Stimulated activated CD8-positive, alpha-beta memory T cell treated with anti-CD3 and anti-CD28 coated beads, Interleukin-15, amount 100 ng/mL, for 48 hours (primary cell): ENCODE results near the gene PRKCE.

Source experiments
- DNase-seq, 2 donors: peaks; one replicate each; pipeline ENCODE4 v3.0.0-alpha.2; 2020; ENCODE audit warnings: low read depth in 2 of 2

The PRKCE gene

DNA sequence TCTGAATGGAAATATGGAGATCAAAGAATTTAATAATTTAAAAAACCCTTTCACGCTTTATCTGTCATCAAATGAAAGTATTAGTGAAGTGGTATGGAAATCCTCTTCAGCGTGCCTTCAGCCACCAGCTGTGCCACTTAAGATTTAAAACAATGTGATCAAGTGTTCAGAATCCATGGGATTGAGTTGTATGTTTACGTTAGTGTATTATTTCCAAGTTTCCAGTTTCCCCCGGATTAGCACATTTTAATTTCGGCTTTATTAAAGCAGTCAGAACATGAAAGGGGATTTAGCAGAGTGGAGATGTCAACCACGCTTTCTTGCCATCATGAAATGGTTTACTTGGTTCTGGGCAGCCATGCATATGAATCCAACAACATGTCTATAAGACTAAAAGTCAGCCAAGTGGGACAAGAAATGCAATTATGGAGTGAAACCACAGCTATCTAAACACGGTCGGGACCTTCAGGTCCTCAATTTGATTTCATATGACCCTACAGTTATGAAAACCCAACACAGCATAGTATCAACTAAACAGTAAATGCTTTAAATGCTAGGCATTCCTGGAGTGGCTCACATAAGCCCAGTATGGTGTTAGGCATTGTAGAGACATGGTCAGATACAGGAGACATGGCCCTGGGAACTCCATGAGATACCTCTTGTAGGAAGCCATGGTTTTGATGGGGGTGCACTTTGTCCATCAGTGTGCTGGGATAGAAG is 420.8 kb downstream of the PRKCE start:
- no peak for DNase-seq

DNA sequence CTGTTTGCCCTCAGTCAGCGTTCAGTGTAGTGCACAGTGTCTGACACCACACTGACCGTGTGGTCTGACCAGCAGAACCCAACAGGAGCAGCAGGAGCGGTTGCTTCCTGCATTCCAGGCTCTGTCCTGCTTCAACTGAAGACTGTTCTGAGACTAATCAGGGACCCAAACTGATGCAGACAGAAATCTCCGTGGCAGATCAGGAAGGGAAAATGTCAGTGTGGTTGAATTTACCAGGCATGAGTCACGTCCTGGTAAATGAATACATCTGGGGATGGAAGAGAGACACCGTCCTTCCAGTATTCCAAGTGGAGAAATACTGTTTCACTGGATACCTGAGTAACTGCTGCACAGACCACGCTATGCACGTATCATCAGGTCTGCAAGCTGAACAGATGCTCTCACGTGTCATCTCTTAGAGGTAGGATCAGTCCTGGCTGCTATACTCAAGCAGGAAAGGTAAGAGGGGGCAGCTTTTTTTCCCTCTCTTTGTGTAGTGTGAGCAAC is 422.1 kb downstream of the PRKCE start:
- no peak for DNase-seq

DNA sequence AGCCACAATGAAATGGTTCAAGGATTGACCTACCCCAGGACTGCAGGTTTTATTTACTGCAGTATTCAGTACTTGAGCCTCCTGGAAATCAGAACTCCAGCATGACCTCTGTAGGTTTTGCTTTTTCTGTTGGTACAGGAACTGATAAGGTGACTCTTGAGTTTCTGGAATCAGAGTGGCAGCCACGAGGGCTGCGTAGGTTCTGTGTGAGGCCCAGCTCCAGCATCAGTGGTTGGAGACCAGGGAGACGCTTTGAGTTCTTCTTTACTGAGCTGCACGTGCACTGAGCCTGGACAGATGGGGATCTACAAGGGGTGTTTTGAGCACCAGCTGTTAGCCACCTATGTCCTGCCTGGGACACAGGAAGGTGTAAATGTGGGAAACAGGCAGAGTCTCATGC is 423.0 kb downstream of the PRKCE start:
- DNase-seq: no peak

DNA sequence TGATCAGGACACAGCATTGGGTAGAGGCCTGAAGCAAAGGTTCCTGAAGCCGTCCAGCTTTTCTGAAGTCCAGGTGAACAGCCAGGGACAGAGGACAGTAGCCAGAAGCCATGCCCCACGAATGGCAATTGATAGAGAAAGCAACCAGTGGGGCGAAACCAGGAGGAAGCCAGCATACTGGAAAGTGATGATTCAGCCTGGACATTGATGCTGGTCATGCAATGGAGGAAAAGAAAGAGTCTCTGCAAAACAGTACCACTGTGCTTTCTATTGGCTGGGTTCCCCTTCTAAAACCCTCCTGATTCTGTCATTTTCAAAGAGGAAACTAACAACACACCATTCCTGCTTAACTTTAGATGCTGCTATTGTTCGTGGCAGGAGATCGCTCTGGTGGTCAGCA is 424.4 kb downstream of the PRKCE start:
- no peak for DNase-seq

DNA sequence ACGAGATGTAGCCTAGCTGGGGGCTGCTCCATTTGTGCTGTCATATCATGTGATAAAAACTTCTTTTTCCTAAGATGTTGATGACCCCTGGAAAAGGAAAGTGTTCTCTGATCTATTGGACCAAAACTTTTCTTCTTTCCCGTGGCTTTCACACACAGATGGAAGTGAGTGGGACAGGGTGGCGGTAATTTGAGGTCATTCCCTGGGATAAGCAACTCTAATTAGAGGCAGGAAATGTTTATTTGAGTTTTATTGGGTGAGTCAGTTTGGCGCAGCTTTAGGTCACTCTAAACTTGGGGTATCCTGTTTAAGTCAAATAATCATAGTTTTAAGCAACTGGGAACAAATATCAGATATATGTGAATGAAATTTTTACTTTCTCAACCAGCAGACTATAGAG is 424.8 kb downstream of the PRKCE start:
- DNase-seq: no peak

DNA sequence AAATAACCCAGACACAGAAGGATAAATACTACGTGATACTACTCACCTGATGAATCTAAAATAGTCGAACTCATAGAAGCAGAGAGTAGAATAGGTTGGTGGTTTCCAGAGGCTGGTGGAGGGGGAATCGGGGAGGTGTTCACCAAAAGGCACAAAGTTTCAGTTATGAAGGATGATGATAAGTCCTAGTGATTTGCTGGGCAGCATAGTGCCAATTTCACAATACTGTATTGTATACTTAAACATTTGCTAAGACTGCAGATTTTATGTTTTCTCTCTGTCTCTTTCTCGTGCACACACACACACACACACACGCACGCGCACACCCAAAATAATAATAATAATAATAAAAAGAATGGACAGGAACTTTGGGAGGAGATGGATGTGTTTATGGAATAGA is 425.4 kb downstream of the PRKCE start:
- DNase-seq: no peak

DNA sequence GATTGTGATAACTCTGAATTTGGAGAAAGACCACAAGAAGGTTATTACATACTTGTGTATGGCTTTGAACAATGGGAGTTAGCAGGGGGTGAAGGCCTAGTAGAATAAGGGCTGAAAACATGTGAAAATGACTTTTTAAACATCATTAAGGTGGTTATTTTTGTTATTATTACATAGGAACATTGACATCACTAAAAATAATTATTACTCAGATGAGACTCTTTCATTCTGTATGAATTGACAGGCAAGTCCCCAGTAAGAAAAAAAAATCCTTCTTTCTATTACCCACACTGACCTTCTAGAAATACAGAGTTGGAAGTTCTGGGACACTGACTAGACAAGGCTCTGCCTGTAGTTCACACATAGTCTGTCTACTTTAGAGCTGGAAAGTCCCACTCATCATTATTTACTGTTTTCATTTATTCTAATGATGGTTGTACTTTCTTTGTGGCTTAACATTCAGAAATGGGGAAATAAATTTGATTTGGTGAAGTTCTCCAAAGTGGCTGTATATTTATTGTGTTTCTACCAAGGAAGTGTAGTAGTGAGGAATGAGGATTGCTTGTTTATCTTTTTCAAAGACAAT is 426.1 kb downstream of the PRKCE start:
- no peak for DNase-seq

DNA sequence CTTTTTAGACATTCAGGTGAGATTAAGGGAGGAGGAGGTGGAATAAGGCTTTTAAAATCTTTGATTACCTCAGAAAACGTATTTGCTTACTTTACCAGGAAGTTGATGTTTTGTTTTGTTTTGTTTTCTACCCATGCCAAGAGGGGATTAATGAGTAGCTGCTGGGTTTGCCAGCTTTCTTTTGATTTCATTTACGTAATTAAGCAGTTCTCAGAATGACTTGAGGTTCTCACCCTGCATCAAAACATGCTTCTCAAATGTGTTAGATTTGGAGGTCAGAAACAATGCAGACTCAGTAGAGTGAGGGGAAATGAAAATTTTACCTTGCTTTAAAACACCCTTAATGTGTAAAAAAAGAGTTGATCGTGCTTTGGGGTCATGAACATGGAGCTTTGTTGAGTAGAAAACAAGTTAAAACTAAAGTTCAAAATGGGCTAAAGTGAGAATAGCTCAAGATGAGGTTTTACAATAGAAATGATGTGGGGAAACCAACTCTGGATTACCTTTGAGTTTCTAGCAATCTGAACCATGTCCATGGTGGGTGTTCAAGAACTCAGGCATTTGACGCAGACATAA is 428.6 kb downstream of the PRKCE start:
- no peak for DNase-seq

DNA sequence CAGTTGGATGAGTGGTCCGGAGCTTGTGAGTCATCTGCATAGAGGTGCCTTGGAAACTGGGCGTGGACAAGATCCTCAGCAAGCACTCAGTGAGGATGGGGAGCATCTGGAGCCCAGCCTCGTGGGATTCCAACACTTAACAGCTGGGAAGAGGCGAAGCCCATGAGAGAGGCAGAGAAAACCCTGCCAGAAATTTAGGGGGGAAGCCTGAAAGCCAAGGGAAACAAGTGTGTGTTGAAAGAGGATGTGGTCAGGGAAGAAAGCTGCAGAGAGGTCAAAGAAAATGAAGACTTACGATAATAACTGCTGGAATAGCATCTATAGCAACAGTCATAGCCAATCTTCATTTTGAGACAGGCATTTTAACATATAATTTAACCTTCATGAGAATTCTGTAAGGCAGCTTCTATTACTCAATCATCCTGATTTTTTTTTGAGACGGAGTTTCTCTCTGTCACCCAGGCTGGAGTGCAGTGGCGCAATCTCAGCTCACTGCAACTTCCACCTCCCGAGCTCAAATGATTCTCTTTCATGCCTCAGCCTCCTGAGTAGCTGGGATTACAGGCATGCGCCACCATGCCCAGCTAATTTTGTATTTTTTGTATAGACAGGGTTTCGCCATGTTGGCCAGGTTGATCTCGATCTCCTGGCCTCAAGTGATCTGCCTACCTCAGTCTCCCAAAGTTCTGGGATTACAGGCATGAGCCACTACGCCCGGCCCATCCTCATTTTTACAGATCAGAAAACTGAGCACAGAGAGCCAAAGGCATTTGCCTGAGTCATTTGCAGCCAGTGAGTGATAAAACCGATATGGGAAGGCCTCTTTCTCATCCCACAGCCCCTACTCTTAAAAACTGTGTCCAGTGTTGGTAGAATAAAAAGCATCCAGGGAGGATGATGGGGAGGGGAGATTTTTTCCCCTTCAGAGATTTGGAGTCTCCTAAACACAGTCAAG is 431.3 kb downstream of the PRKCE start:
- no peak for DNase-seq

DNA sequence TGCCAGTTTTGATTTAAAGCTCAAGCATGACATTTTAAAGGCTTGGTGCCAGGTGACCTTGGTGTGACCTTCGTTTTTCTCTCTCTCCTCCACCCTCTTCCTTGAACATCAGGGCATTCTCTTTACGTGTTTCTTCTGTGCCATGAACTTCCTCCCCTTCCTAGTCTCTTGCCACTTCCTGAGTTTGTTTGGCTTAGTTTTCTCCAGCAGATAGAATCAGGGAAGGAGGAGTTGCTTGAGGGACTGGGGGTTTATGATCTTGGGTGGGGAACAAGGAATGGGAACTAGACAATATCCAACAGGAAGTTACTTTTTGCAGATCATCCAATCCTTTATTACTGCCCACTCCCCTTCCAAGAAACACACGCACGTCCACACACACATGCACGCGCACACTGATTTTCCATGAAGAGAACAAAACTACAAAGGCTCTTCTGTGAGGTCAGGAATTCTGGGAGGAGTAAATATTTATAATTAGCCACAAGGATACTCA is 435.1 kb downstream of the PRKCE start:
- no peak for DNase-seq

DNA sequence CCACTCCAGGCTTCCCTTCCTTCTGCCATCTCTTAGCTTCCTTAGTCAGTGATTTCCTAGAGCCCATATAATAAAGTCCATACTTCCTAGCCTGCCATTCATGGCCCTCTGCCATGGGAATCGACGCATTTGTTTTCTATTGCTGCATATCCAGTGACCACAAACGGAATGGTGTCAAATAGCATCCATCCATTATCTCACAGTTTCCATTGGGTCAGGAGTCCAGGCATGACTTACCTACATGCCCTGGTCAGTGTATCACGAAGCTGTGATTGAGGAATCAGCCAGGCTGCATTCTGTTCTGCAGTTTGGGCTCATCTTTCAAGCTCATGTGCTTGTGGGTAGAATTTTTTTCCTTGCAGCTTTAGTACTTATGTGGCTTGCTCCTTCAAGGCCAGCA is 436.0 kb downstream of the PRKCE start:
- no peak for DNase-seq

DNA sequence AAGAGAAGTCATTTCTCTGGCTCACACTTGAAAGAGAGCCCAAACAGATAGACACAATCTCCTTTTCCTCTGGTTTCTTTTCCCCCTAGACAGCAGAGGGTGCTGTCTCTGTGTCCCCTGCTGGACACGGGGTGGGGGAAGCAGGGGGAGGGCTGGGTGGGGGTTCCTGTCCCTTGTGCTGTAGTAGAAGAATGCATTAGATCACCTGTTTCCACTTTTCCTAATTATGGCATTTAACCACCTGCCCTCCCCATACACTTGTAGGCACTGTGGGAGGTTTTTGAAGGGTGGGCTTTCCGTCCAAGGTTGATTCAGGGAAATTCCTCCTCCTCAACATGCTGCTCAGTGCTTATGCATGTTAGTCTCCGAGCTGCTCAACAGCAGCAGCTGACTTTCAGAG is 439.5 kb downstream of the PRKCE start:
- DNase-seq: no peak

DNA sequence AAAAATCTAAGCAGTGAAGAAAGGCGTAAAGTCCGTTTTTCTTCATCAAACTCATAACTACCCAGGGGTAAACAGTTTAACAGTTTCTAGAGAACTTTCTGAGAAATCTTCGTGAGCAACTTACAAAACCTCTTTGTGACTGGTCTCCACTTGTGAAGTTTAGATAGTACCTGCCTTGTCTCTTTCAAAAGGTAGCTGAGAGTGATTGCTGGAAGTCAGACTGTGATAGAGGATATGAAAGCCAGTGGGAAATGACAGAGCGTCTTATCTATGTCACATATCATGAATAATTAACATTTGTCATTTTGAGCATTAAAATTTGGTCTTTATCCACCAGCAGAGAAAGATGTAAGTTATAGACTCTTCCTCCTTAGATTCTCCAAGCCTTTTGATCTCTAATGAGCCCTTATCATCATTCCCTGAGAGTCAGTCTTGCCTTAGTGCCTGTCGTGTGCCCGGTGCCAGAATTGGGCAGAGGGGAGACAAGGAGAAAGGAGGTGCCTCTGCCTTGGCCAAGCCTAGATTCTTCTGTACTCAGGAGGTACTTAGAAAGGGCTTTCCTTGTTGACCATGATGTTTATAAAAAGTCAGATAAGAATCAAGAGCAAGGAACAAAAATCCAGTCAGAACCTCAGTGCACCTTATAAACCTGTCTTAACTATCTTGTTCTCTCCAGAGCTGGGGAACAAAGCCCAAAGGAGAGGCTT is 440.6 kb downstream of the PRKCE start:
- no peak for DNase-seq

DNA sequence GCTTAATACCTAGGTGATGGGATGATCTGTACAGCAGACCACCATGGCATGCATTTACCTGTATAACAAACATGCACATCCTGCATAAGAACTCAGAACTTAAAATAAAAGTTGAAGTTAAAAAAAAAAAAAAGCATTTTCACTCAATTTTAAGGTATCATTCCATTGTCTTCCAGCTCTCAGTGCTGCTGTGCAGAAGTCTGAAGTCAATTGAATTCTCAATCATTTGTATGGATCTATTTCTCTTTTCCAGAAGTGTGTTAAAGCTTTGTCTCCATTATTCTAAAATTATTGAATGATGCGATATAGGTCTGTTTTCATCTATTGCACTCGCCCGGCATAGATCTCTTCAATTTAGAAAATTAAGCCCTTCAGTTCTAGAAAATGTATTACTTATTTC is 443.2 kb downstream of the PRKCE start:
- DNase-seq: no peak

DNA sequence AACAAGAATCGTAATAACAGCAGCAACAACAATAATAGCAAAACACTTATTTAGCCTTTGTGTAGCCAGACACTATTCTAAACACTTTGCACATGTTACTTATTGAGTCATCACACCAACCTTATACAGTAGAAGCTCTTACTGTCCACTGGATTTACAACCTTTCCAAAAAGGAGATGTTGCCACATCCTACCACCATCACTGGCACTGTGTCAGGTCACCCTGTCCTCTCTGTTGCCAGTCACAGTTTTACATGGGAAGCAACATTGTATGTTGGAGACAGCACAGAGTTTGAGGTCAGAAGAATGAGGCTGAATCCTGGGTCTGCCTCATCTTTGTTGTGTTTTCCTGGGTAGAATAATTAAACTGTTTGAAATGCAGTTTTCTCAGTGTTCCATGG is 444.4 kb downstream of the PRKCE start:
- DNase-seq: no peak

DNA sequence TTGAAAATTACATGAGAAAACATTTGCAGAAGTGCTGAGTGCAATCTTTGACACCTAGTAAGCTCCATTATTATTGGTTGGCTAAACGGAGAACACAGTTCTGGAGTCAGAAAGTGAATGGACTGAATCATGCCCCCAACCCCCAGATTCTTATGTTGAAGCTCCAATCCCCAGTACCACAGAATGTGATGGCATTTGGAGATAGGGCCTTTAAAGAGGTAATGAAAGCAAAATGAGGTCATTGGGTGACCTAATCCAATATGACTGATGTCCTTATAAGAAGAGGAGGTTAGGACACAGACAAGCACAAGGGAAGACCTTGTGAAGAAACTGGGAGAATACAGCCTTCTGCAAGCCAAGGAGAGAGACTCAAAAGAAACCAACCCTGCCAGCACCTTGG is 444.8 kb downstream of the PRKCE start:
- DNase-seq: no peak

DNA sequence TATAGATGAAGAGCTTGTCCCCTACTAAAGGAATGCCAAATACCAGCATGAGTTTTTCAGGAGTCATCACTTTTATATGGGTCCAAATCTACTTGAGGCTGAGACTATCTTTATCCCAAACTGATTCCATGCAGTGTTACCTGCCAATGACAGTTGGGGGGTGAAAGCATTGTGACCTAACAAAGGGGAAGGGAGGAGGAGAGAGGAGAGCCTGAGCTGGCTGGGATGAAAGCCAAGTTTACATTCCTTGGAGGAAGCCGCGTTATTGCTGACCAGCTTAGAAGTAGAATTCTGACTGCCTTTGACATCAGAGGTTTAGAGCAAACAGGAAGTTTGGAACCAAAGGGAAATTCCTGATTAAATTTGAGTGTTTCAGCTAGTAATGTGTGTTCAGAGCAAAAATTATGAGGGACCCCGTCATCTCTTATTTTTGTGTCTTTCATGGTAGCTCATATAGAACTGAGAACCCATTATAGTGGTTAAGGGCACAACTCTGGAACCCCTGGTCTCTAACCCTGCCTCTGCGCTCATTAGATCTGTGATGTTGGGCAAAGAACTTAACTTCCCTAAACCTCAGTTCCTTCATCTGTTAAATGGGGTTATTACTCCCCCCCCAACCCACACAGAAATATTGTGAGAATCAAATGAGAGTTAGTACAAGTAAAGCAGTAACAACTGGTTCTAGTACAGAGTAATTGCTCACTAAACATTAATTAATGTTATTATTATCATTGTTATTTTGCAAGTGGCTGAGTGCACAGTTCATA is 446.4 kb downstream of the PRKCE start:
- DNase-seq: no peak

DNA sequence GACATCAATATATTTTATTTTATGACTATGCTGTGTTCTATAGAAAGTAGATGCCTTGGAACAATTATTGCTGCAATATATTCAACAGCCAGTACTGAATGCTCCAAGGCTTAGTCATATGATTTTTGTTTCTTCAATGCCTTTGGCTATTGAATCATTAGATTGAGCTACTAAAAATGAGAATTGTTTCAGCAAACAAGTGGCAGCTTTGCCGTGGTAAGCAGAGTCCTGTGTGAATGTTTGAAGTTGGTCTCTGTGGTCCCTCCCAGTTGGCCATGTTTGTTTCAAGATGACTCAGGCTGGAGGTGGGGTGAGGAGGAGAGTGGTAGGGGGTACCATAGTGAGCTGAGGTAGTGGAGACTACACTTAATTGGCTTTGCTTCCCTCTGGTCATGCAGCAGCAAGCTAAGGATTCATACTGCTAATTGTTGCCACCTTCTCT is 447.2 kb downstream of the PRKCE start:
- peak; percentile 8 for DNase-seq

DNA sequence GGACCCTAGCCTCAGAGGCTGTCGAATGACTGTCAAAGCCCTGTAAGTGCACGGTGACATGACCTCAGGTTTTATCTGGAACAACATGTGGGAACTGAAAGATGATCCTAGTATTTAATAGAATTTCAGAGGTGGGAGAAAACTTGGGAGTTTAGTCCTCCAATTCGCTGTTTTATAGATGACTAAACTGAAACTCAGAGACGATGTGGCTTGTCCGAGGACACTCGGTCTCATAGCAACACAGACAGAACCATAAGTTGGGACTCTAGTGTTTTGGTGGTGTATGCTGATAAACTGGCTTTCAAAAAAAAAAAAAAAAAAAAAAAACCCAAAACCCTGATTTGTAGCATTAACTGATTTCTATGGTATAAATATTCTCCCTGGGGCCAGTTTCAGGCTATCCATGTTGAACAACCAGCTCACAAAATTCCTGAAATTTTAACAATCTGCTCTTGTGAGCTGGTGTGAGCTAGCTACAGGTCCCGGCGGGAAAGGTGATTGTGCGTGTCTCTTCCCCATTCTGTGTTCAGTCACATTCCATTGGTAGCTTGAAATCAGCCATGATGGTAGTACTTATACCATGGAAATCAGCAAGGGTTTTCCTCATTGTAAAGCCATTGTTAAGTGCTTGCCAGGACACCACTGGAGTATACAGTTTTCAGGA is 450.2 kb downstream of the PRKCE start:
- DNase-seq: no peak

DNA sequence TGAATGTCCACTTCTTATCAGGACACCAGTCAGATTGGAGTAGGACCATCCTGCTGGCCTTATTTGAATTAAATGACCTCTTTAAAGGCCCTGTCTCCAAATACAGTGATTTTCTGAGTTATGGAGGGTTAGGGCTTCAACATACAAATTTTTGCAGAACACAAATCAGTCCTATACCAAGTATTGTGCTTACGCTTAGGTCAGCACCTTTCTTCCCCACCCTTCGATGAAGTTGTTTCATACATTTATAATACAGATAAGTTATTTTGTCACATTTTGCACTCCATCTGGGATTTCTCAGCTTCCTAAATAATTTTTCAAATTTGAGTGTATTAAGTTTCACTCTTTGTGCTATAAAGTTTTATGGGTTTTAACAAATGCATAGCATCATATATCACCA is 455.2 kb downstream of the PRKCE start:
- no peak for DNase-seq
